GM21423 (cell line): ENCODE results near the gene CLSTN2.

Experiments
- ATAC-seq: cut with Tn5 transposase; IDR thresholded peaks from one replicate; pipeline ENCODE4 v1.9.1; 2021; ENCODE audit warnings: mild to moderate bottlenecking, moderate library complexity; ENCODE audit not compliant: unreplicated experiment

CLSTN2 gene

DNA sequence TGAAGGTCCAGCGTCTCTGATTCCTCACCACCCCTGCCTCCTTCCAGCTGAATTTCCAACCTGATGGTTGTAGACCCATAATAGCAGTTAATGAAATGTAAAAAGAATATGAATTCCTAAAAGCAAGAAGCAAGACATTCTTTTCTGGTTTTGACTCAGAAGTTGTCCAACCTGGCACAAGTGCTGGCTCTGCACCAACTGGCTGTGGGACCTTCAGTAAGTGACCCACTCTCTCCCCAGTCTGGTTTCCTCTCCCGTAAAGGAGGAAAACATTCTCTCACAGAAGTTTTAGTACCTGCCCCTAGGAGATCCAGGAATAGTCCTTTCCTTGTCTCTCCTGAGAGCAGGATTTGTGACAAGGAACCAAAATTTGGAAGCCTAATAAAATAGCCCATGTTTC is 506.0 kb downstream of the CLSTN2 start:
- no peak for ATAC-seq

- no peak for ATAC-seq
Measured at GRCh38 chr3:140442621-140443020, 507.6 kb downstream of the CLSTN2 start.

- no peak for ATAC-seq
Measured at GRCh38 chr3:140443073-140443472, 508.1 kb downstream of the CLSTN2 start.

DNA sequence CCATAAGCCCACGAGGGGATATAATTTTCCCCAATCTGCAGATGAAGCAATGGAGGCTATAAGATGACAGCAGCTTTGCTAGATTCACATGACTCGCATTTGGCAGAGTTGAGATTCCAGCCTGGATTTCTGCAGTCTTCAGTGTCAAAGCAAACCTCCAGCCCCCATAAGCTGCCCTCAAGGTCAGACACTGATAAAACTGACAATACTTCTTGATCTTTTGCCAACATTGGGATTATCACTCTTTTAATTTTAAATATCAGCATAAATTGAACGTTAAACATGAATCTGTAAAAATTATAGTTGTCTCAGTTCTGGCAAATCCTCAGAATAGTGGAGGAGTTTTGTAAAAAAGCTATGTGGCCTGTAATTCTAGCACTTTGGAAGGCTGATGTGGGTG is 508.8 kb downstream of the CLSTN2 start:
- ATAC-seq: no peak

DNA sequence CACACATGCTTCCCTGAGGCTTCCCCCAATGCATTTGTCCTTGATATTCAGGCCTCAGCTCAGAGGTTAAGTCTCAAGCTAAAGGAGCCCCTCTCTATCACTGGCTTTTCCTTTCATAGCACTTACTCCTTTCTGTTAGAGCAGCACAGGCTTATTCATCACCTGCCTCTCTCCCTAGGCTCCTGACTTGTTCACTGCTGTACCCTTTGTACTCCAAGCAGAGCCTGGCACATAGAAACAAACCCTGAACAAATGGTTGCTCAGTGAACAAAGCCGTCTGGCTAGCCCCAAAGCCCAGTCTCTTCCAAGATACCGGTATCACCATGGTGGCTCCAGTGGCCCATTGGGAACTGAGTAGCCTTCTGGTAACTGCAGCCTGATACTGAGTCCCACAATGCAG is 511.7 kb downstream of the CLSTN2 start:
- no peak for ATAC-seq

DNA sequence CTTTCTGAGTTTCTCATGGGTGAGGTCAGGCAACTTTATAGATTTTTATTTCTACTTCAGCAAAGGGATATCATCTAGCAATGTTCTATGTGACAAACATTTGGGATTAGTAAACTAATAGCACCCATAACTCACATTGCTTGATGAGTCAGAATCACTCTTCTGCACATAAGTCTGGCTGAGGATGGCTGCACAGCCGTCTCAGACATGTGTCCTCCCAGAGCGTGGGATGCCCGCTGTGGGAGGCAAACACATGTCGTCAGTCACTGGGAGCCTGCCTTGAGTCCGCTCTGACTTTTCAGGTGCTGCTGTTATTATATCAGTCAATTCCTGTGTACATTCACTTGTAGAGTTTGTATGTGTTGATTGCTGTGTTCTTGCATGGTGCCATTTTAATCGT is 512.2 kb downstream of the CLSTN2 start:
- ATAC-seq: no peak

DNA sequence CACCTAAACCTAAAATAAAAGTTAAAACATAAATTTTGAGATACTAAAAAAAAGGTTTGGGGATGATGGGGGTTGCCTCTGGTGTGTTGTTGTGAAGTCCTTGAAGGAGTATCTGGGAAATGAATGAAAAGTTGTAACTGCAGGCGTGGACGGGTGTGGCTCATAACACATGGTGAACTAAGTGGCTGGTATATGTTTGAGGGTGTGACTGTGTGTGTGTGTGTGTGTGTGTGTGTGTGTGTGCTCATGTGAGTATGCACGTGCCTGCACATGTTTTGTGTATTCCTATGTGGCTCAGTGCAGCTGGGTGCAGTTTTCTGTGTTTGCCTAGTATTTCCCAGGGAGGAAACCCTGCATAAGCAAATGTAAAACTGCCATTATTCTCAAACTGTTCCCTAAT is 513.0 kb downstream of the CLSTN2 start:
- no peak for ATAC-seq

GRCh38 chr3:140449413-140450256 is 514.6 kb downstream of the CLSTN2 start:
- ATAC-seq: no peak

DNA sequence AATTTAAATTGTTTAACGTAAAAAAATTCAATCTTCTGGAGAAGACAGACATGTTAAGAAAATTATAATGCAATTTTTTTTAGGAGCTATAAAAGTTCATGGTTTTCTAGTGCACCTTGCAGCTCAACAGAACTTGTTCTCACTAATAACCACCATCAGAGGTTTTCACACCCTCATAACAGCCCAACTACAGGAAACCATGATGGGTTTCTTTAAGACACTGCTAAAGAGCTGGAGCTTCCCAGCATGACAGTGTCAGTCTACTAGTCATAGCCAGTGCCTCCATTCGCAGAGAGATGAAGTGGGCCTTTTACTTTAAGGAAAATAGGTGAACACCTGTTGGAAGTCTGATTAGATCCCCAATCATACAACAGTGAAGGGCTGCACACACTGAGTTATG is 518.8 kb downstream of the CLSTN2 start:
- no peak for ATAC-seq

DNA sequence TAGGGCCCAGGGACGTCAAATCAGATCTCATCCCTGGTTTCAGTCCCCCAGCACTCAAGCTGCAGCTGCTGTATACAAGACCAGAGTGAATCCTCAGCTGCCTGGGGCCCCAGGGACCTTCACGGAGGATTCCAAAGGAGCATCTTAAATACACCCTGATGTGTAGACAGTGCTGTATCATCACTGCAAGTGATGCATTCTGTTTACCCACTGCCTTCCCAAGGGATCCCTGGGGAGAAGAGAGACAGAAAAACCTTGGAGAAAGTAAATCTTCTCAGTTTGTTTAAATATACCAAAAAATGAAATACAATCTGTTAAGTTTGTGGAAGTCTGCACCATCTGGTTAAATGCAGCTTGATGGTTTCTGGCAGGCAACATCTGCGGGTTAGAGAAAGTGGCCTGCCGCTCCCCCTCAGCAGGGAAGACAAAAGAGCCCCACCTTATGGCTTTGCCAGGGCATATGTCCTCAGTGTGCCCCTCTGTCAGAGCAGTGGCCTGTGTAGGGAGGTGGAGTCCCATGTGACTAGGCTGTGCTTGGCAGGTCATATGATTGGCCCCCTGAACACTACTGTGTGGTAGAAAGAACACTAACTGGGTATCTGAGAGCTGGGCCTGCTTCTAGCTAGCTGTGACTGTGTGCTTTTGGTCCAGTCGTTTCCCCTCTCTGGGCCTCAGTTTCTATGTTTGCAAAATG is 520.7 kb downstream of the CLSTN2 start:
- ATAC-seq: no peak

DNA sequence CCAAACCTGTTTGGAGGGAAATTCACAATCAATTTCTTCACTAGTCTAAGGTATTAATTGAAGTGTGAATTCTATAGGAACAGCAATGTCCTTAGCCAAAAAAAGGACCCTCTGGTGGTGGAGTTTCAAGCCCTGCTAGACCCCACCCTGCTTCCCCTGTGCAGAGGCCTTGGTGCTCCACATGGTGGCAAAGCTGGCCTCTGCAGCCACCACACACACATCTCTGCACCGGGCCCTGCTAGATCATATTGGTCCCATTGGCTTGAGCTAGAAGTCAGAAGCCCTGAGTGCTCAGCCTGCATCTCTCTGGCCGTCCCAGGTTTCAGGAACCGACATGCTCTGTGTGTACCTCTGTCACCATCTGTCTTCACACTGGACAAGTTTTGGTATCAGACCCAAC is 522.0 kb downstream of the CLSTN2 start:
- no peak for ATAC-seq

- ATAC-seq: no peak
Measured at GRCh38 chr3:140459462-140459861, 524.5 kb downstream of the CLSTN2 start.

GRCh38 chr3:140461250-140461649 is 526.3 kb downstream of the CLSTN2 start:
- ATAC-seq: no peak

- no peak for ATAC-seq
Measured at GRCh38 chr3:140463355-140463754, 528.4 kb downstream of the CLSTN2 start.

- no peak for ATAC-seq
Measured at GRCh38 chr3:140465988-140466387, 531.0 kb downstream of the CLSTN2 start.

DNA sequence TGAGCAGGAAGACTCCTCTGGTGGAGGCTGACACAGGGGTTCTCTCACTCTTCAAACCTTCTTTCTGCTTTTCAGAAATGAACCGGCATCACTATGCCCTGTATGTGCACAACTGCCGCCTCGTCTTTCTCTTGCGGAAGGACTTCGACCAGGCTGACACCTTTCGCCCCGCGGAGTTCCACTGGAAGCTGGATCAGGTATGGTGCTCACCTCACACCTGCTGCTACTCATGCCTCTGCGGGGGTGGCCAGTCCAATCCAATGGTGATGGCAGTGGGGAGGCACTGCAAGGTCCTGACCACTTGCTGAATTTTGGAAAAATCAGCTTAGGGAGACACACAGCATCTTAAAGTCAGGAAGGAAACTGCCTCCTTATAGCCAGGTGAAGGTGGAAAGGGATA is 531.5 kb downstream of the CLSTN2 start:
- ATAC-seq: no peak

DNA sequence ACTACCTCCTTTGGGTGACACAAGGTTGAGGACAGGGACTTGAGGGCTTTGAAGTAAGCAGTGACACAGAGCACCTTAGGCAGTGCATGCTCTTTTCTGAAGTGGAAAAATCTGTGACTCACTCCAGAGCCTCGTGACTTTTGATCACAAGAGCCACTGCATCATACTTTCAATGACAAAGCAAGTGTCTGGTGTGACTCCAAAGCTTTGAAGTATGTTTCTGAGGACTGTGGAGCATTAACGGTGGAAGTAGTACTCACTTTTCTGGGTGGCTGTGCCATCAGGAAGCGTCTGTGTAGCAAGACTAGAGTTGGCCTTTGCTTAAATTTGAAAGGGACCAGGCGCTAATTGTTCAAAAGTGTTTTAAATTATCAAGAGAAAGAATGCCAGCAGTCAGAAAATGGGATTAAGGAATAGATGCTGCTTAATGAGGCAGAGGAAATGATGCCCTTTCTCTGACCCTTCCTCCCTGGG is 532.2 kb downstream of the CLSTN2 start:
- no peak for ATAC-seq

GRCh38 chr3:140467796-140468315 is 532.9 kb downstream of the CLSTN2 start:
- ATAC-seq: no peak

- no peak for ATAC-seq
Measured at GRCh38 chr3:140468407-140468806, 533.4 kb downstream of the CLSTN2 start.

DNA sequence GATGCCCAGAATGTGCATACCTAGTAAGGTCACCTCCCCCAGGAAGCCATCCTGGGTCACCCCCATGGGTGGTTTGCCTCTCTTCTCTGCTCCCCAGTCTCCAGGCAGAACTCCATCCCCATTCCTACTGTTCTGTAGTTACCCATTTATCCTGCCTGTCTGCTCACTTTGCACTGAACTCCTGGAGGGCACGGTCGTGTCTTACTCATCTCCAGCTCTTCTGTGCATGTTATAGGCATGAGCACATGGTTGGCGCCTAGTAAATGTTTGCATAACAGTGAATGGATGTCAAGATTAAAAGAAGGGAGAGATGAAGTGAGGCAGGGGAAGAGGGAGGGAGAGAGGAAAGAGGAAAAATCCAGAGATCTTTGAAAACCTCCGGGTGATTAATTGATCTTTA is 534.5 kb downstream of the CLSTN2 start:
- ATAC-seq: no peak

DNA sequence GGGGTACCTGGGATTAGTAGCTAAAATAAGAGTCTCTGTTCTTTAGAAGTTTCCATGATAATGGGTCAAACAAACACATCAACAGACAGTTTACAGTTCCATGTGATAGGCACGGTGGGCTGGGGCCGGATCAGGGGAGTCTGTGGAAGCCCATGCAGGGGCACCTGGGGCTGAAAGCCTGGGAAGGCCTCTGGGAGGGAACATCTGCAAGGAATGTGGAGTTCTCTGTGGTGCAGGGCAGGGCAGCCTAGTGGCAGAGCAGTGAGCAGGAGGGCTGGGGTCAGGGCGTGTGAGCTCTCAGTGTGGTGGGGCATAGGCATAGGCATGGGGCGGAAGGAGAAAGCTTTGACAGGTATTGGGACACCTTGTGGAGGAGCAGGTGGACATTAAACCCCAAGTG is 535.2 kb downstream of the CLSTN2 start:
- no peak for ATAC-seq

GRCh38 chr3:140470962-140471361 is 536.0 kb downstream of the CLSTN2 start:
- ATAC-seq: no peak
